Measurements from ENCODE around the gene SLC33A1. TPM values are rescaled to one million over a fixed set of nuclear protein-coding genes. Genes with fewer than 3 reads are reported as not detected.

SLC33A1 gene
- total and polyA plus RNA-seq, 2 of the 8 experiments (the other 6 are each of a cell fraction or from before 2014, with no cell fraction given): 15.6 to 24.2 TPM

- TF ChIP-seq BCL11A (IDR thresholded peaks at IDR 0.05; ENCODE audit: low read depth in 2 of 2, low read length in 2 of 2) (no peak), MAFK (IDR thresholded peaks at IDR 0.05; ENCODE audit: low read depth, low read length) (no peak), CBX5 (IDR thresholded peaks at IDR 0.05; ENCODE audit: low read depth, low read length) (no peak), GABPA (IDR thresholded peaks at IDR 0.05; ENCODE audit: borderline replicate concordance, insufficient read depth, low read length) (no peak), CHD2 (IDR thresholded peaks at IDR 0.05; ENCODE audit: low read length) (no peak), CREB1 (IDR thresholded peaks at IDR 0.05) (no peak), PHF8 (conservative IDR thresholded peaks at IDR 0.05; ENCODE audit: low read depth, low read length) (no peak), EGR1 (IDR thresholded peaks at IDR 0.05; ENCODE audit: borderline replicate concordance, low read depth, low read length) (no peak)
These were observed 15.5 kb upstream of the SLC33A1 start (continued) for GRCh38 chr3:155869691-155870090.
